ENCODE measurements around the gene LZTR1. TPM values are rescaled to one million over a fixed set of nuclear protein-coding genes. Genes with fewer than 3 reads are reported as not detected.
A peak's percentile ranks its signal among the peaks of the same experiment; 100 is the strongest.

Gene LZTR1
- total RNA-seq, 2 donors from 2014 or later = 25.7 to 66.9 TPM

- DNase-seq = no peak
- no peak for ATAC-seq
- Histone ChIP-seq H3K27me3 (no peaks in the 10 kb centered on the region), H3K4me1 (peaks cover 32% of the 10 kb centered on the region), H3K36me3 (replicated peaks in 1 of 2; ENCODE audit: insufficient read depth in 1 of 2, low read depth in 2 of 2) (no peaks in the 10 kb centered on the region), H3K27ac (no peak overlapping the region), H3K4me3 (no peak overlapping the region), H3K9me3 (no peaks in the 10 kb centered on the region)
- TF ChIP-seq POLR2A (IDR thresholded peaks at IDR 0.05) (no peak), CTCF (IDR thresholded peaks at IDR 0.05) (no peak)
- WGBS, 2 donors = 82 to 89% methylated on average over 2 of the region's 2 CpGs
- intact Hi-C loops (cut with DNase I) = no loop called here
Observed at GRCh38 chr22:20978419-20978818, 3.7 kb upstream of the LZTR1 start.

GRCh38 chr22:20979243-20979809, 2.8 kb upstream of the LZTR1 start:
- WGBS, 2 donors = 4 to 11% methylated on average over 13 to 37 of the region's 39 CpGs
- Histone ChIP-seq H3K27ac (no peak overlapping the region), H3K4me1 (peaks cover 34% of the 10 kb centered on the region), H3K36me3 (replicated peaks in 1 of 2; ENCODE audit: insufficient read depth in 1 of 2, low read depth in 2 of 2) (no peaks in the 10 kb centered on the region), H3K4me3 (no peak overlapping the region), H3K27me3 (no peaks in the 10 kb centered on the region), H3K9me3 (no peaks in the 10 kb centered on the region)
- DNase-seq (peak; percentile 69 to 79 (median 78)), ATAC-seq (peak; percentile 64)
- intact Hi-C loops (cut with DNase I) = no loop called here
- TF ChIP-seq POLR2A (IDR thresholded peaks at IDR 0.05) (no peak), CTCF (IDR thresholded peaks at IDR 0.05) (no peak)

- no peak for TF ChIP-seq POLR2A (IDR thresholded peaks at IDR 0.05)
- no peak for TF ChIP-seq CTCF (IDR thresholded peaks at IDR 0.05)
- no peaks in the 10 kb centered on the region for H3K9me3 ChIP-seq
- intact Hi-C loops (cut with DNase I) = no loop called here
- H3K4me1 ChIP-seq = peaks cover 34% of the 10 kb centered on the region
- no peak for ATAC-seq
- WGBS, 2 donors = 31 to 83% methylated on average over 3 to 13 of the region's 13 CpGs
- DNase-seq = no peak
- no peaks in the 10 kb centered on the region for H3K27me3 ChIP-seq
- no peaks in the 10 kb centered on the region for H3K36me3 ChIP-seq (replicated peaks in 1 of 2; ENCODE audit: insufficient read depth in 1 of 2, low read depth in 2 of 2)
- no peak overlapping the region for H3K4me3 ChIP-seq
- no peak overlapping the region for H3K27ac ChIP-seq
Observed at GRCh38 chr22:20979940-20980453, 2.1 kb upstream of the LZTR1 start.

GRCh38 chr22:20980523-20980922, 1.6 kb upstream of the LZTR1 start:
- no peaks in the 10 kb centered on the region for H3K27me3 ChIP-seq
- 77 to 84% methylated on average over 4 of the region's 4 CpGs for WGBS, 2 donors
- H3K27ac ChIP-seq = no peak overlapping the region
- ATAC-seq (no peak), DNase-seq (no peak)
- H3K9me3 ChIP-seq = no peaks in the 10 kb centered on the region
- no peak overlapping the region for H3K4me3 ChIP-seq
- intact Hi-C loops (cut with DNase I) = no loop called here
- no peak for TF ChIP-seq CTCF (IDR thresholded peaks at IDR 0.05)
- no peak for TF ChIP-seq POLR2A (IDR thresholded peaks at IDR 0.05)
- no peaks in the 10 kb centered on the region for H3K36me3 ChIP-seq (replicated peaks in 1 of 2; ENCODE audit: insufficient read depth in 1 of 2, low read depth in 2 of 2)
- peaks cover 34% of the 10 kb centered on the region for H3K4me1 ChIP-seq
